DMS79 (cell line): ENCODE results near the gene GAPDHS.

ENCODE experiments used
- DNase-seq: peaks from one replicate; lab custom pipeline; 2025; lab: John Stamatoyannopoulos, UW

The GAPDHS gene

DNA sequence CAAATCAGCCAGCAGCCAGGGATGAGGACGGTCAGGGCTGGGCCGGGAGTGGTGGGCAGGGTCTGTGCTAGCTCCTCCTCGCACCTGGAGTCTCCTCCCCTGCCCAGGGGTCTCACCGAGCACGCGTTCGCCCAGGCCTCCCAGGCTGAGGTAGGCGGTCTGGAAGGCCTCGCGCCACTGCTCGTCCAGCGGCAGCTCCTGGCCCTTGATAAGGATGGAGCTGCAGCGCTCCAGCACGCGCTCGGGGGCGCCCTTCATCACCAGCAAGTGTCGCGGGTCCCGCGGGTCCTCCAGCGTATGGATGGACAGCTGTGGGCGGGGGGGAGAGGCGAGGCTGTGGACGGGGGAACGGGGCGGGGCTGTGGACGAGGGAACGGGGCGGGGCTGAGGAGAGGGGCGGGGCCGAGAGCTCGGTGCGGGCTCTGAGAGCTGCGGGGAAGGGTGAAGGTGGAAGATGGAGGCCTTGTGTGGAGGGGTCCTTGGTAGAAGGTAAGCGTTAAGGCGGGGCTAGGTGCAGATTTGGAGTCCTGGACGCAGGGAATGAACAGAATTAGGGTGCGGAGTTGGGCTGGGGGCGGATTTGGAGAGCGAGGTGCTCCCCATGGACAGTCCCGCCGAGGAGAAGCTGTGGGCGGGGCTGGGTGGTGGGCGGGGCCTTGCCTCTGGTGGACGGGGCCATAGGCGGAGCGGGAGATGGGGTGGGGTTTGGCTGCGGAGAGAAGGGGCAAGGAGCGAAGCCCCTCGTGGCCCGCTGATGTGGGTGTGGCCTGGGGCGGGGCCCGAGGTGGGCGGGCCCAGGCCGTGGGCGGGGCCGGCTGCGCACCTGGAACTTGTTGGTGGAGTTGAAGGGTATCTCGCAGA lies 24.5 kb downstream of the GAPDHS start:
- no peak for DNase-seq

DNA sequence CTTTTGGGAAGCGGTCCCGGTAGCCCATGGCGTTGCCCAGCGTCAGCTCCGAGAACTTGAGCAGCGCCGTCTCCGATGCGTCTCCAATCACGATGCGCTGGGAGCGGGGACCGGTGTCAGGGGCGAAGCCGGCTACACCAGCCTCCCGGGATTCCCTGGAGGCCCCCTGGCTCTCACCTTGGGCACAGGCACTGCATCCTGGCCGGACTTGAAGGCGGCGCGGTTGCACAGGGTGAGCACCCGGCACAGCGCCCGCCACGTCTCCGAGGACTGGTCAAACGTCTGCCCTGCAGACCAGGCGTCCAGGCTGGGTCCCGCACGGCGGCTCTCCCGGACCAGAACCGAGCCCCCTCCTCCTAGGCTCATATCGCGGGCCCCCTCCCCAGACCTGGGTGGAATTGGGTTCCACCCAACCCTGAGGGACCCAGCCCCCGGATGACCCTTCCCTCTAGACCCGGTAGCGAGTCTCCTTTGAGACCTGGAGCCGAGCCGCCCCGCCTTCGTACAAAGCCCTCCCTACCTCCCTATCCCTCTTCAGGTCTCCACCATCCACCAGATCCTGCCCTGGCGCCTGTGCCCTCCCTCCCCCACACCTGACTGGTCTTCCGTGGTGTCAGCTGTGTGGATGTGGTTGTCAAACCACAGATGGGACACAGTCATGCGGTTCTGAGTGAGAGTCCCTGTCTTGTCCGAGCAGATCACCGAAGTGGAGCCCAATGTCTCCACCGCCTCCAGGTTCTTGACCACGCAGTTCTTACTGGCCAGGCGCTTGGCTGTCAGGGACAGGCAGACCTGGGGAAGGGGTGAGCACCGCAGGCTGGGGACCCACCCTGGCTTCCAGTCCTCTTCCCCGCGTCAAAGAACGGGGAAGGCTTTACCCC lies 25.4 kb downstream of the GAPDHS start:
- no peak for DNase-seq

DNA sequence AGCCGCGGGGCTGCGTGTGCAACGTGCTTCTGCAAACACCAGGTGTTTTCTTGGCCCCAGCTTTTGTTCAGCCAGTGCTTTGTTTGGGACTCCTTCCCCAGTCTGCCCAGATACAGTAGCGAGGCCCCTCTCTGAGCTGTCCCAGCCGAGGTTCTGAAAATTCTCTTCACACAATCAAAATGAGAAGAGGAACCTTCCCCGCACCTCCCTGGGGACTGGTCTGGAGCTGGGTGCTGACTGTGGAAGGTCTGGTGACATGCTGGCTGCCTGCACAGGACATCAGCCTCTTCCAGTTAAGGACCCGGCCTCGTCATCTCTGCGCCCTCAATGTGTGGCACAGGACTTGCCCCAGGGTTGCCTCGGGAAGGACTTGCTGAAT lies 26.0 kb downstream of the GAPDHS start:
- no peak for DNase-seq

DNA sequence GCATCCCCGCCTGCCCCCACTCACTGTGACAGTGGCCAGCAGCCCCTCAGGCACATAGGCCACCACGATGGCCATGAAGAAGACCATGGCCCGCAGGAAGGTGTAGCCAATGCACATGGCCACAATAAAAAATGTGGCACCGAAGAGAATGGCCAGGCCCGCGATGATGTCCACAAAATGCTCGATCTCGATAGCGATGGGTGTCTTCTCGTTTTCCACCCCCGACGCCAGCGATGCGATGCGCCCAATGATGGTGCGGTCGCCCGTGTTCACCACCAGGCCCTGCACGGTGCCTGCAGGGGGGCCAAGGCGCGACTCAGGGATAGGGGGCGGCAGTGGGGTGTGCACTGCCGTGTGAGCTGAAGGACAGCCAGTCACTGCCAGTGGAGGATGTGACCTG lies 26.5 kb downstream of the GAPDHS start:
- DNase-seq: no peak

DNA sequence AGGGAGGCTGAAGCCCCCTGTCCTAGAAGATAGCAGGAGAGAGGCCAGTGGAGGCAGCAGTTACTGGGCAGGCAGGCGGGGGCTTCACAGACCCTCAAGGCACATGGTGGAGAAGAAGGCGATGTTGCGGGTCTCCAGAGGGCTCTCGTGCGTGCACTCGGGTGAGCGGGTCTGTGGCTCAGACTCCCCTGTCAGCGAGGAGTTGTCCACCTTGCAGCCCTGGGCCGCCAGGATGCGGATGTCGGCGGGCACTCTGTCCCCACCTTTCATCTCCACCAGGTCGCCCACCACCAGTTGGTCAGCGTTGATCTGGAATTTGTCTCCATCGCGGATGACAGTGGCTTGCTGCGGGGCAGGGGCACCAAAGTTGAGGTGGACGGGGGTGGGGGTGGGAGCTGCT lies 27.0 kb downstream of the GAPDHS start:
- no peak for DNase-seq

DNA sequence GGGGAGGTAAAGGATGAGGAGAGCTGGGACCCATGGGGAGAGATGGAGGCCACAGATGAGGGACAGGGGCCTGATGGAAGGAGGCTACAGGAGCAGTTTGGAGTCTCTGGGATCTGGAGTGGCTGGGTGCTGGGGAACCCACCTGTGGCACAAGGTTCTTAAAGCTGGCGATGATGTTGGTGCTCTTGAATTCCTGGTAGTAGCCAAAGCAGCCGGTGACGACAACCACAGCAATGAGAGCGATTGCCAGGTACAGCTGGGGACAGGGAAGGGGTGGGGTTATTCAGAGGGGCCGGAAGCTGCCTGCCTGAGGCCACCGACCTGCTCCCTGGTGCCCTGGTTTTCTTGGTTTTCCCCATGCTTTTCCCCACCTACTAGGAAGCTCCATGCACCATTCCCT lies 27.4 kb downstream of the GAPDHS start:
- DNase-seq: no peak

DNA sequence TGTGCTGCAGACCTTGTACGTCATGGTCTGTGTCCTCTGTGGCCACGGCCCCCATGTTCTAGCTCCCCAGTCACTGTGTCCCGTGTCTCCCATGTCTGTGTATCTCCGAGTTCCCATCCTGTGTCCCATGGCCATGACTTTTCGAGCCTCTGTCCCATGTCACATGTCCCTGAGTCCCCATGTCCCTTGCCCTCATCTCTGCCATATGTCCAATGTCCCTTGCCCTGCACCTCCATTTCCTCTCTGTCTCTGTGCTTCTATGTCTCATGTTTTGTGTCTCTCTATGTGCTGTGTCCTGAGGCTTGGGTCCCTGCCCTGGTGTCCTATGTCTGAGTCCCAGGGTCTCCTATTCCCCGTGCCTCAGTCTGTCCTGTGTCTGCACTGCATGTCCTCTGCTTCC lies 28.2 kb downstream of the GAPDHS start:
- no peak for DNase-seq

DNA sequence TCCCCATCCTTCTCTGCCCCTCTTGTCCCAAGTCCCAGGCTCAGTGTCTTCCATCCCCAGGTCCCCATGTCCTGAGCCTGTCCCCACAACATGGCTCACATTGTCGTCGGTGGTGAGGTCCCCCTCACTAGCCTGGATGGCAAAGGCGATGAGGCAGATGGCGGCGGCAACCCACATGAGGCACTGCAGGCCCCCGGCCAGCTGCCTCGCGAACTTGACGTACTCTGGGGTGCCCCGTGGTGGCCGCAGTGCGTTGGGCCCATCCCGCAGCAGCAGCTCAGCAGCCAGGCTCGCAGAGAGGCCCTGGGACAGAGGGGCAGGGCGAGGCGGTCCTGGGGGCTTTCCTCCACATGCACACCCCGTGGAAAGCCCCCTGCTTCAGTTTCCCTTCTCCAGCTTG lies 29.1 kb downstream of the GAPDHS start:
- no peak for DNase-seq

DNA sequence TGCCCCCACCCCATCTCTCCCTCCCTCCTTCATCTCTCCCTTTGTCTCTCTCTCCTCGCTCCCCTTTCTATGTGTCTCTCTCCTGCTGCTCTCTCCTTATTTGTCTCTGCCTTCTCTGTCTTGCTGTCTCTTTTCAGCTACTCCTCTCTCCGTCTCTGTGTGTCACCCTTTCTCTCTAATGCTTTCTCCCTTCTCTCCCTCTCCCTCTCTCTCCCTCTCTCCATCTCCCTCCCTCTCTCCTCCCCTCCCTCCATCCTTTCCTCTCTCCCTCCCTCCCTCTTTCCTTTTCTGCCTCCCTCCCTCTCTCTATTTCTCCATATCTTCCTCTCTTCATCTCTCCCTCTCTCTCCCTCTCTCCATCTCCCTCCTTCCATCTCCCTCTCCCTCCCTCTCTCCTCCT lies 29.5 kb downstream of the GAPDHS start:
- no peak for DNase-seq

DNA sequence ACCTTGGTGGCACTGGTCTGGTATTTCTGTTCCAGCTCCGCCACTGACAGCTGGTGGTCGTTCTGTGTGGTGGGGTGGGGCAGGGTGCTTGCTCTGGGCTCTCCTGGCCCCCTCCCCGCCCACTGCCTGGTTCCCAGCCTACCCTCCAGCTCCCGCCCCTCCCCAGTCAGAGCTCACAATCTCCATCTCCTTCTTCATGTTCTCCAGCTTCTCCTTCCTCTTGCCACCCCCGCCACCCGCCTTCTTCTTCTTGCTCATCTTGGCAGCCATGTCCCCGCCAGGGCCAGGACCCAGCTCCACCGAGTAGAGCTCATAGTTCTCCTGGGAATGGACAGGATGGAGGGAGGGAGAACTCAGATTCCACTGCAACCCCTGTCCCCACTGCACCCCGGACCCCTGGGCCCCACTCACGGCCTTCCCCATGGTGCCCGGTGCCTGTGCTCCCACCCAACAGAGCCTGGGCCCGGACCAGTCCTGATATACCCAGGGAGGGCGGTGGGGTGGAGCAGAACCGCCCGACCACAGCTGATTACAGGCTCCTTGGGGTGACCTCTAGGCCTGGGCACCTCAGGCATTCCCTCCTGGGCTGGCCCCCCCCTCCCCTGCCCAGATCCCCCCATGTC lies 30.1 kb downstream of the GAPDHS start, which contains the start of gene ATP4A:
TSS of gene ATP4A (minus strand) at position 452 of the 623 bp plus-strand sequence. CDS start at position 423, 29 bp downstream.
- DNase-seq: no peak

DNA sequence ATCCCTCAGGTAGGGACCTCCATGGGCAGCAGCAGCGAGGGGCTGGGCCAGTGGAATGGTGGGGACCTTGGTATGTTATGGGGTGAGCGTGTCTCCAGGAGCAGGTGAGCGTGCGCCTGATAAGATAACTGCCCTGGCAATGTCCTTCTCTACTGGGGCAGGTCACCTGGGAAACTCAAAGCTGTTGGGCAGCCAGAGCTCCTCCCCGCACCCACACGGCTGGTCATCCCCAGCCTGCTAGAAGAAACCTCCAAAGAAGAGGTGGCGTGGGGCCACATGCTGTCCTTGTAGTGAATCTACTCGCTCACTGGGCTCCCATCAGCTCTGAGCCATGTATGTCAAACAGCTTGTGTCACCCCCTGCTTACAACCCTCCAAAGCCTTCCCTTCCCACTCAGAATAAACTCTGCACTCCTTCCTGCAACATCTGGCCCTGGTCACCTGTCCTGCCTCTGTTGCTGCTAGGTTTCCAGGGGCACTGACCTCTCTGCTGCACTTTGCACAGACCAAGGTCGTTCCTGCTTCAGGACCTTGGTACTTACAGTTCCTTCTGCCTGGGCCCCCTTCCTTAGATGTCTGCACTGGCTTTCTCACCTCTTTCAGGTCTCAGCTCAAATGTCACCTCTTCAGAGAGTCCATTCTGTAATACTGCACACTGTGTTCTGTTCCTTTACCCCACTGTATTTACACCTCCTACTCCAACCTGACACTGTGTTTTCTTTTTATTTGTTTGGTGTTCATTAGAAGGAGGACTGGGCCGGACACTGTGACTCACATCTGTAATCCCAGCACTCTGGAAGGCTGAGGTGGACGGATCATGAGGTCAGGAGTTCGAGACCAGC lies 32.0 kb downstream of the GAPDHS start:
- no peak for DNase-seq

DNA sequence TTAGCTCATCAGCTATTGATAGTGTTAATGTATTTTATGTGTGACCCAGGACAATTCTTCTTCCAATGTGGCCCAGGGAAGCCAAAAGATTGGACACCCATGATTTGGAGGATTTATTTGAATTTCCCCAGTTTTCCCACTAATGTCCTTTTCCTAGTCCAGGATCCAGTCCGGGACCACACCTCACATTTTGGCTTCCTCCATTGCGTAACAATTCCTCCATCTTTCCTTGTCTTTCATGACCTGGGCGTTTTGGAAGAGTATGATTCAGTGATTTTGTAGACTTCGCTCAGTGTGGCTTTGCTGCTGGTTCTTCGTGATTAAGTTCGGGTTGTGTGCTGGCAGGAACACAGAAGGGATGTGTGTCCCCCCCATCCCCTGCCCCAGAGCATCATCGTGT lies 33.5 kb downstream of the GAPDHS start:
- DNase-seq: no peak

DNA sequence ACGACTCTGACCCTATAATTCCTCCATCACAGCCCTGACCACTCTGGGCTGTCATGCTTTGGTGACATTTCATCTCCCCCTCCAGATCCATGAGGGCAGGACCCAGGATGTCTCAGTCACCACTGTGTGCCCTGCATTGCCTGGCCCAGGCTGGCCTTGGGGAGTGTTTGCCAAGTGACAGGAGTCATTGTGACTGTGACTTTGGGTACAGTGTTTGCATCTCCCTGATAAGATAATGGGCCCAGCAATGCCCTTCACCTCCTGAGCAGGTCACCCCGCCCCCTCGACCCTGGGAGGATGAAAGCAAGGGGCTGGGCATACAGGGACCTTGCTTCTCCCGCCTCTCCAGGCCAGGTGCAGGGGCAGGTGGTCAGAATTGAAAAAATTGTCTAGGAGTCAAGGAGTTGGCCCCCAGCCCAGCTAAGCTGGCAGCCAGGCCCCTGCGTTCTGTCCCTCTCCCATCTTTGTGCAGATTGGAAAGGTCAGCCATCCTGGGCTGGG lies 36.1 kb downstream of the GAPDHS start:
- no peak for DNase-seq

DNA sequence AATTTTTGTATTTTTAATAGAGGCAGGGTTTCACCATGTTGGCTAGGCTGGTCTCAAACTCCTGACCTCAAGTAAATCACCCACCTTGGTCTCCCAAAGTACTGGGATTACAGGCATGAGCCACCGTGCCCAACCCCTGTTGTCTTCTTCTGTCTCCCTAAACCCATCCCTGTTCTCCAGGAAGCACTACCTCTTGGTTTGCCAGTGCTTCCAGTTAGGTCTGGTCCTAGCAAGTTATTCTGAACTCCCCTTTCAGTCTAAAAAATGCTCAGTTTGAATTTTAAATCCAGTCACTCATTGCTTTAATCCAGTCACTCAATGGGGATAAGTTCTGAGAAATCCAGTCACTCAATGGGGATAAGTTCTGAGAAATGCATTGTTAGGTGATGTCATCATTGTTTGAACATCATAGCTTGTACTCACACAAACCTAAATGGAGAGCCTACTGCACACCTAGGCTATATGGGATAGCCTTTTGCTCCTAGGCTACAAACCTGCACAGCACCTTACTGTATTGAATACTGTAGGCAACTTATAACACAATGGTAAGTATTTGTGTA lies 38.2 kb downstream of the GAPDHS start:
- no peak for DNase-seq

DNA sequence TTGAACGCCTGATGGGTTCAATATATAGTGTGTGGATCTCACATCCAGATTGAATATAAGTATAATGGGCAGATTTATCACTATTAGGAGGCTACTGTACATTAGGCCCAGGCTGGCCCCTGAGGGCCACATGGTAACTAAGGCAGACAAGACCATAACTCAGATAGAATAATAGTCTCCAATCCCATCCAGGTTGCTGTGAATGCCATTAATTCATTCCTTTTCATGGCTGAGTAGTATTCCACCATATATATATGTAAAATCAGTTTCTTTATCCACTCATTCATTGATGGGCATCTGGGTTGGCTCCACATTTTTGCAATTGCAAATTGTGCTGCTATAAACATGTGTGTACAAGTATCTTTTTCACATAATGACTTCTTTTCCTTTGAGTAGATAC lies 44.7 kb downstream of the GAPDHS start:
- no peak for DNase-seq

DNA sequence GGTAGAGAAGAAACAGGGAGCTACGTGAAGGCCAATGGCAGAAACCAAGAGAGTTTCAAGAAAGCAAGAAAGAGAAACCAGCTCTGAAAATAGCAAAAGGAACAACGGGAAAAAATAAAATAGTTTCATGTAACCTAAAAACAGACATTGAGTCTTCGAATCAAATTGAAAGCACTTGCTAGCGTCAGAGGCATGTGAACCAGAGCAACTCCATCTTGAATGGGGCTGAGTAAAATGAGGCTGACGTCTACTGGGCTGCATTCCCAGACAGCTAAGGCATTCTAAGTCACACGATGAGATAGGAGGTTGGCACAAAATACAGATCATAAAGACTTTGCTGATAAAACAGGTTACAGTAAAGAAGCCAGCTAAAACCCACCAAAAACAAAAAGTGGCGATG lies 45.5 kb downstream of the GAPDHS start:
- DNase-seq: no peak

DNA sequence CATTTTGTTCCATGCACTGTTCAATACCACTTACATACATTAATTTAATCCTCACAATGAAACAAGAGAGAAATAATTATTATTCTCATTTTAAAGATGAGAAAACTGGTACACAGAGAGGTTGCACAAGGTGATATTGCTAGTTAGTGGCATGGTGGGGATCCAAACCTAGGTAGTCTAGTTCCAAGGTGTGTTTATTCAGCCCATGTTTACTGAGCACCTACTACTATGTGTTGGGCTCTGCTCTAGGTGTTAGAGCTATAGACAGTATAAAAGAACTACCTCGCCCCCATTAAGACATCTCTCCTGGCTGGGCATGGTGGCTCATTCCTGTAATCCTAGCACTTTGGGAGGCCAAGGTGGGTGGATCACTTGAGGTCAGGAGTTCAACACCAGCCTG lies 49.5 kb downstream of the GAPDHS start:
- no peak for DNase-seq

DNA sequence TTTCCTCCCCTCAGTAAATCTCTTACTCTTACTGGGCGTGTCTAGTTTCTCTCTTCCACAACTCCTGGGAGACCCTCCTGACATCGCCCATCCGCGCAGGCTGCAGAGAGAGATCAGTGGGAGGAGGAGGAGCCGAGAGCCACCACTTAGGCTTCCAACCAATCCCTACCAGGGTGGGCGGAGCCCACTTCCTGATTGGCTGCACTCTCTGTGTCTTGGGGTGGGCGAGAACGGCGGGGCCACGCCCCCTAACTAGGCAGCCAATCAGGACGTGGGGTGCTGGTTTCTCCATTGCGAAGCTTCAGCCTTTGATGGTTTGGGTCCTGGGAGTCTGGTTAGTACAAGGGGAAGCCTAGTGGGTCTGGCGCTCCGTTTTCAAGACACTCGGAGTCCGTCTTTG lies 52.6 kb downstream of the GAPDHS start, which contains the start of gene PMIS2:
TSS of gene PMIS2 (plus strand) at position 326 of the 400 bp plus-strand sequence. CDS start 87 bp downstream, outside the sequence.
- DNase-seq: no peak

DNA sequence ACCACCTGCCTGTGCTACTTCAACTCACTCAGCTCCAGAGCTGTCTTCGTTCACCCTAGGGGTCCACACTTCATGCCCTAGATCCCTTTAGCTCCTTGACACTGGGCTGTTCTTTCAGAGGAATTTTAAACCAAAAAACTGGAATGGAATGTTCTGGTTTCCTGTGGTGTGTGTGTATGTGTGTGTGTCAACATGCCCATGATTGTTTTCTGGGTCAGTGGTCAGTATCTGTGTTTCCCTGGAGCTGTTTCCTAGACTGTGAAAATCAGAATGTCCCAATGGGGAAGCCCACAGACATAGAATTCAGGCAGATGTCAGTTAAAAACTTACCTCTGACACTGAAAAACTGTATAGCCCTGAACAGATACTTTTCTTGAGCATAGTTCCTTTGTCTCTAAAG lies 54.1 kb downstream of the GAPDHS start:
- no peak for DNase-seq

DNA sequence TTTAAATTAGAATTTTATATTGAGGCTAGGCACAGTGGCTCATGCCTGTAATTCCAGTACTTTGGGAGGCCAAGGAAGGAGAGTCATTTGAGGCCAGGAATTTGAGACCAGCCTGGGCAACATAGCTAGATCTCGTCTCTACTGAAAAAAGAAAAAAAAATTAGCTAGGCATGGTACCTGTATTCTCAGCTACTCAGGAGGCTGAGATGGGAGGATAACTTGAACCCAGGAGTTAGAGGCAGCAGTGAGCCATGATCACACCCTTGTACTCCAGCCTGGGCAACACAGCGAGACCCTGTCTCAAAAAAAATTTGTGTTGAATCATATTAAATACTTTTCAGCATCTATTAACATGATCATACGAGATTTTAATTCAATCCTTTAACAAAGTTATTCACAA lies 57.6 kb downstream of the GAPDHS start:
- no peak for DNase-seq

DNA sequence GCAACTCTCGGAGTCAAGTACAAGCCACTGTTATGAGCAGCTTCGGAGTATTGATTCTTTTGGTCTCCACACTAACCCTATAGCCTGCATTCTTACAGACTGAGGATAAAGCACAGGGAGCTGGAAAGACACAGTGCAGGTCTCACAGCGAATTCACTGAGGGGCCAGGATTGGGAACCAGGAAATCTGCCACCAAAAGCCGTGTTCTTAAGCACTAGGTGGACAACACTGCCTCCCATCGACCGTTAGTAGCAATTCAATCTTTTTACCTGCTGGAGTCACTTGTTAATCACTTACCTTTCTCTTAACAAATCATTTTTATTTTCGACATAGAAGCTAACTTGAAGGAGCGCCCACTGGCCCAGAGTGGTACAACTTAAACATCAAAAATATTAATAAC lies 59.0 kb downstream of the GAPDHS start:
- no peak for DNase-seq
